ENCODE measurements around the gene CYP27B1. TPM values are rescaled to one million over a fixed set of nuclear protein-coding genes. Genes with fewer than 3 reads are reported as not detected.
A peak's percentile ranks its signal among the peaks of the same experiment; 100 is the strongest.

The CYP27B1 gene
- total and polyA plus RNA-seq, 9 of the 15 experiments (the other 6 are each of a cell fraction or from before 2014, with no cell fraction given): 0.18 to 4.2 (median 1.8) TPM

DNA sequence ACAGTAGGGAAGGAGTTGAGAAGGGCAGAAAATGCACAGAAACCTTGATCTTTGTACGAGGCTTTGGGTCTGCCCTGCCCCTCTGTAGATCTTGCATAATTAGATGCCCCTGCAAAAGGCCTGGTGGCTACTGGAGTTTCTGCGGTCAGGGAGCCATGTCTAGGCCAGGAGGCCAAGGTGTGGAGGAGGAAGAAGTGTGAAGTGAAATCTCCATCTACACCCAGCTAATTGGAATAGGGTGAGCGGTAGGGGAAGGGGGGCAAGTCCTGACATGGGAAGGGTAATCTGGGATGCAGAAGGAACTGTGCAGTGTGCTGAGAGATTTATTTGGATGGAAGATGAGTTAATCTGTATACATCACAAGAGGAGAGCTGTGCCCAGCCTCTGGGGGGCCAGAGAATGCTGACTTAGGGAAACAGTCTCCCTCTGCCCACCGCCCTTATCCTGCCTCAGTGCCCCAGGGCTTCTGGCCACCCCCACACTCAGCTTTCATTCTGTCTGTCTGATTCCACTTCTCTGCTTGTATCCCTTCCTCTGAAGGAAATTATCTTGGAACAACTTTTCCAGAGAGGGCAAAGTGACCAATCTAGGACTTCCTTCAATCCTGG is 5.4 kb downstream of the CYP27B1 start:
- Histone ChIP-seq H3K79me2 (ENCODE audit: control insufficient read depth, insufficient read depth, low read length) (peaks cover 2% of the 10 kb centered on the region; the same call in 1 of the 3 replicates), H3K27ac (ENCODE audit: extremely low read depth, low read depth, low read length) (no peak overlapping the region), H3K9me1 (ENCODE audit: control insufficient read depth, insufficient read depth, low read length) (no peaks in the 10 kb centered on the region), H3K9ac (ENCODE audit: insufficient read depth in 1 of 2, low read depth in 2 of 2, low read length in 2 of 2) (no peak overlapping the region), H3K4me2 (ENCODE audit: insufficient read depth, low read length) (no peak overlapping the region), H3K4me3 (no peak overlapping the region), H4K20me1 (replicated peaks; ENCODE audit: control insufficient read depth, insufficient read depth, low read length) (no peaks in the 10 kb centered on the region), H3K36me3 (ENCODE audit: control insufficient read depth, insufficient read depth, low read length) (peaks cover 15% of the 10 kb centered on the region; the same call in 2 of the 3 replicates), H3K4me1 (replicated peaks in 1 of 2; ENCODE audit: control insufficient read depth in 2 of 2, insufficient read depth in 2 of 2, low read length in 2 of 2) (peaks cover 1 to 31% of the 10 kb centered on the region in 2 experiments; a peak in 4 of 5 replicates), H2AFZ (ENCODE audit: low read depth, low read length) (no peak overlapping the region), H3K9me3 (replicated peaks; ENCODE audit: control insufficient read depth, insufficient read depth, low read depth, low read length) (no peaks in the 10 kb centered on the region), H3K27me3 (ENCODE audit: control insufficient read depth in 2 of 2, insufficient read depth in 2 of 2, low read length in 2 of 2) (no peaks in the 10 kb centered on the region)
- ATAC-seq: no peak
- 55% methylated on average over 4 of the region's 4 CpGs for WGBS (ENCODE audit: insufficient coverage, low coverage, missing lambda C conversion rate)
- BruUV-seq (replicated peaks): no TSS peak
- ChIA-PET CTCF (ENCODE audit: low intra/inter-chr PET ratio) (no interaction called here), POLR2A (interaction anchor here (1.3 to 2.3 kb wide), 2 partner anchors 11 to 17 kb away, joined by 4 to 11 read pairs; partner anchors contain the start of genes EEF1AKMT3, METTL1 and TSPAN31)
- no peak for FAIRE-seq
- no peak for DNase-seq (ENCODE audit: extremely low read depth in 1 of 4, low spot score in 3 of 4)
- in situ Hi-C loops (cut with MboI): no loop called here
- TF ChIP-seq CCNT2 (IDR thresholded peaks at IDR 0.05; ENCODE audit: borderline replicate concordance, extremely low read depth, insufficient read length, low read depth, low read length) (no peak), ZNF316 (IDR thresholded peaks at IDR 0.05) (peak; percentile 41; the same call in 1 of the 2 replicates), MAFF (IDR thresholded peaks at IDR 0.05; ENCODE audit: low read length) (0 out of 2 replicates have a peak, but pooled peaks have one; percentile 6)
- intact Hi-C loops (cut with micrococcal nuclease): no loop called here

DNA sequence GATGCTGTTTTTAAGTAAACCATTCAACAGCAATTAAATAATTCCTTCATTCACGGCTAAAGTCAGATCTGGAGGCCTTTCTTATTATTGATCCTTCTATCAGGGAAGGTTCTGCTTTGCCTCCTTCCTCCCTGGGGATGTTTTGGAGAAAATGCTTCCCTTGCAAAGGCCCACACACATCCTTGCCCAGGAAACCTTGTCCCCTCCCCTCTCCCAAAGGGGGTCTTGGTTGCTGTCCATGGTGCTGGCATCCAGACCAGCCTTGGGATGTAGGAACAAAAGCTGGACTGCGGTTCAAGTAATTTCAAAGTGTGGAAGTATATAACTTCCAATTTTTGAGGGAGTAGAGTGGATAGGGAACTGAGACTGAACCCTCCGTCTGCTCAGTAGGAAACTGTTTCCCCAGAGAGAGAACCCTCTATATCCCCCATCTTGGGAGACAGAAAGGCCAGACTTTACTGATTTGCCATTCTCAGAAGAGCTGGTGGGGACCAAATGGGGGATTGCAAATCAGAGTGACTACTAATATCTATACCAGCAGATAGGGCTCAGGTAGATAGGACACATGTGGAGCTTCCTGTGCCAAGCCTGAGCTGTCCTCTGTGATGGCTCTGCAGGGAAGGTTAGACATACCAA is 6.4 kb downstream of the CYP27B1 start:
- no peak overlapping the region for H3K27ac ChIP-seq (ENCODE audit: extremely low read depth, low read depth, low read length)
- no peak overlapping the region for H3K4me3 ChIP-seq
- no peak for ATAC-seq
- no peak overlapping the region for H3K4me2 ChIP-seq (ENCODE audit: insufficient read depth, low read length)
- WGBS (ENCODE audit: insufficient coverage, low coverage, missing lambda C conversion rate): 70% methylated on average over 3 of the region's 3 CpGs
- no peak for FAIRE-seq
- no peak overlapping the region for H2AFZ ChIP-seq (ENCODE audit: low read depth, low read length)
- no peak overlapping the region for H3K9ac ChIP-seq (ENCODE audit: insufficient read depth in 1 of 2, low read depth in 2 of 2, low read length in 2 of 2)
- no peak for DNase-seq (ENCODE audit: extremely low read depth in 1 of 4, low spot score in 3 of 4)
- no peaks in the 10 kb centered on the region for H3K27me3 ChIP-seq (ENCODE audit: control insufficient read depth in 2 of 2, insufficient read depth in 2 of 2, low read length in 2 of 2)
- ChIA-PET POLR2A (interaction anchor here (1.3 to 2.3 kb wide), 2 partner anchors 12 to 16 kb away, joined by 4 to 11 read pairs; partner anchors contain the start of genes EEF1AKMT3, METTL1 and TSPAN31), CTCF (ENCODE audit: low intra/inter-chr PET ratio) (no interaction called here)
- H3K79me2 ChIP-seq (ENCODE audit: control insufficient read depth, insufficient read depth, low read length): peaks cover 11% of the 10 kb centered on the region; the same call in 2 of the 3 replicates
- no peaks in the 10 kb centered on the region for H3K9me3 ChIP-seq (replicated peaks; ENCODE audit: control insufficient read depth, insufficient read depth, low read depth, low read length)
- no peaks in the 10 kb centered on the region for H4K20me1 ChIP-seq (replicated peaks; ENCODE audit: control insufficient read depth, insufficient read depth, low read length)
- BruUV-seq (replicated peaks): no TSS peak
- H3K4me1 ChIP-seq (replicated peaks in 1 of 2; ENCODE audit: control insufficient read depth in 2 of 2, insufficient read depth in 2 of 2, low read length in 2 of 2): peaks cover 8 to 29% of the 10 kb centered on the region in 2 experiments; a peak in 4 of 5 replicates
- in situ Hi-C loops (cut with MboI): no loop called here
- intact Hi-C loops (cut with micrococcal nuclease): no loop called here
- H3K9me1 ChIP-seq (ENCODE audit: control insufficient read depth, insufficient read depth, low read length): no peaks in the 10 kb centered on the region
- H3K36me3 ChIP-seq (ENCODE audit: control insufficient read depth, insufficient read depth, low read length): peaks cover 15% of the 10 kb centered on the region; the same call in 2 of the 3 replicates
- TF ChIP-seq, protein P1, sequence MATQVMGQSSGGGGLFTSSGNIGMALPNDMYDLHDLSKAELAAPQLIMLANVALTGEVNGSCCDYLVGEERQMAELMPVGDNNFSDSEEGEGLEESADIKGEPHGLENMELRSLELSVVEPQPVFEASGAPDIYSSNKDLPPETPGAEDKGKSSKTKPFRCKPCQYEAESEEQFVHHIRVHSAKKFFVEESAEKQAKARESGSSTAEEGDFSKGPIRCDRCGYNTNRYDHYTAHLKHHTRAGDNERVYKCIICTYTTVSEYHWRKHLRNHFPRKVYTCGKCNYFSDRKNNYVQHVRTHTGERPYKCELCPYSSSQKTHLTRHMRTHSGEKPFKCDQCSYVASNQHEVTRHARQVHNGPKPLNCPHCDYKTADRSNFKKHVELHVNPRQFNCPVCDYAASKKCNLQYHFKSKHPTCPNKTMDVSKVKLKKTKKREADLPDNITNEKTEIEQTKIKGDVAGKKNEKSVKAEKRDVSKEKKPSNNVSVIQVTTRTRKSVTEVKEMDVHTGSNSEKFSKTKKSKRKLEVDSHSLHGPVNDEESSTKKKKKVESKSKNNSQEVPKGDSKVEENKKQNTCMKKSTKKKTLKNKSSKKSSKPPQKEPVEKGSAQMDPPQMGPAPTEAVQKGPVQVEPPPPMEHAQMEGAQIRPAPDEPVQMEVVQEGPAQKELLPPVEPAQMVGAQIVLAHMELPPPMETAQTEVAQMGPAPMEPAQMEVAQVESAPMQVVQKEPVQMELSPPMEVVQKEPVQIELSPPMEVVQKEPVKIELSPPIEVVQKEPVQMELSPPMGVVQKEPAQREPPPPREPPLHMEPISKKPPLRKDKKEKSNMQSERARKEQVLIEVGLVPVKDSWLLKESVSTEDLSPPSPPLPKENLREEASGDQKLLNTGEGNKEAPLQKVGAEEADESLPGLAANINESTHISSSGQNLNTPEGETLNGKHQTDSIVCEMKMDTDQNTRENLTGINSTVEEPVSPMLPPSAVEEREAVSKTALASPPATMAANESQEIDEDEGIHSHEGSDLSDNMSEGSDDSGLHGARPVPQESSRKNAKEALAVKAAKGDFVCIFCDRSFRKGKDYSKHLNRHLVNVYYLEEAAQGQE (IDR thresholded peaks at IDR 0.05; ENCODE audit: borderline replicate concordance): peak; percentile 96
- TF ChIP-seq, protein P1 (CRISPR knock-in tag; IDR thresholded peaks at IDR 0.05; ENCODE audit: low read depth): peak; percentile 82
- TF ChIP-seq EHMT2 (IDR thresholded peaks at IDR 0.05): peak; percentile 91
